Neural cell (in vitro differentiated cells): ENCODE measurements around the gene CPPED1.

ENCODE experiments used
- EP300 ChIP-seq: fragments of 450-650 bp; conservative IDR thresholded peaks from 2 replicates; pipeline ENCODE4 v1.6.1; 2014; ENCODE audit warnings: antibody characterized with exemption, mild to moderate bottlenecking, moderate library complexity; ENCODE audit not compliant: poor library complexity, severe bottlenecking
- EZH2 ChIP-seq: fragments of 200-600, 300-800 bp; shearing (Covaris generic), sonication (generic); IDR thresholded peaks from 2 replicates; pipeline ENCODE4 v1.6.1; 2014; ENCODE audit warnings: antibody characterized with exemption, low read length, borderline replicate concordance, mild to moderate bottlenecking; ENCODE audit not compliant: insufficient read depth, poor library complexity, severe bottlenecking
- MXI1 ChIP-seq: fragments of 450-650 bp; conservative IDR thresholded peaks from 2 replicates; pipeline ENCODE4 v1.6.1; 2014; ENCODE audit warnings: antibody characterized with exemption, mild to moderate bottlenecking; ENCODE audit not compliant: poor library complexity, severe bottlenecking
- POLR2AphosphoS5 ChIP-seq: IDR thresholded peaks from 2 replicates; pipeline ENCODE4 v1.6.1; 2012
- RAD21 ChIP-seq: fragments of 450-650 bp; conservative IDR thresholded peaks from 2 replicates; pipeline ENCODE4 v1.6.1; 2014; ENCODE audit warnings: antibody characterized with exemption, mild to moderate bottlenecking, moderate library complexity
- SMC3 ChIP-seq: fragments of 450-650 bp; conservative IDR thresholded peaks from 2 replicates; pipeline ENCODE4 v1.6.1; 2014; ENCODE audit warnings: antibody characterized with exemption, mild to moderate bottlenecking, moderate library complexity; ENCODE audit not compliant: poor library complexity
- TAF1 ChIP-seq: IDR thresholded peaks from 2 replicates; pipeline ENCODE4 v1.6.1; 2012; ENCODE audit warnings: low read depth
- TF ChIP-seq, protein P1 (sequence below): fragments of 450-650 bp; IDR thresholded peaks from 2 replicates; pipeline ENCODE4 v1.5.1; 2014; ENCODE audit warnings: antibody characterized with exemption, mild to moderate bottlenecking, moderate library complexity; ENCODE audit not compliant: poor library complexity, severe bottlenecking
- TF ChIP-seq, protein P2 (sequence below): IDR thresholded peaks from 2 replicates; pipeline ENCODE4 v1.6.1; 2012; ENCODE audit warnings: borderline replicate concordance

DNA sequence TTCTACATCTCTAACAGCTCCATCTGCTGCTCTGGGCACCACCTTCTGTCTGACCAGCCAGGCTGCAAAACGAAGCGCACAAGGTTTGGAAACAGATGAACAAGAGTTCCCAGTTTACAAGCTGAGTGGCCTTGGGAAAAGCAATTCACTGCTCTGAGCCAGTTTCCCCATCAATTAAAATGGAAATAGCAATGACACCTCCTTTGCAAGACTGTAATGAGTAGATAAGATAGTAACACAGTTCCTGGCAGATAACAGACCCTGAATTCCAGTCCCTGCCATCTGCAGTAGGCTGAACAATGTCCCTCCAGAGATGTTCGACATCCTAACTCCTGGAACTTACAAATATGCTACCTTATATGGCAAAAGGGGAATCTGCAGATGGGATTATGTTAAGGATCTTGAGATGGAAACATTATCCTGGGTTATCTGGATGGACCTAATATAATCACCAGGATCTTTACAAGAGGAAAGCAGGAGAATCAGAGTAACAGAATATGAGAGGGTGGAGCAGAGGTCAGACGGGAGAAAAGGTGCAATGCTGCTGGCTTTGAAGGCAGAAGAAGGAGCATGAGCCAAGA lies 27.9 kb downstream of the CPPED1 start:
- TF ChIP-seq SMC3 (no peak), TAF1 (no peak), EZH2 (no peak), MXI1 (no peak), EP300 (no peak), POLR2AphosphoS5 (no peak), RAD21 (no peak)
- TF ChIP-seq, protein P1, sequence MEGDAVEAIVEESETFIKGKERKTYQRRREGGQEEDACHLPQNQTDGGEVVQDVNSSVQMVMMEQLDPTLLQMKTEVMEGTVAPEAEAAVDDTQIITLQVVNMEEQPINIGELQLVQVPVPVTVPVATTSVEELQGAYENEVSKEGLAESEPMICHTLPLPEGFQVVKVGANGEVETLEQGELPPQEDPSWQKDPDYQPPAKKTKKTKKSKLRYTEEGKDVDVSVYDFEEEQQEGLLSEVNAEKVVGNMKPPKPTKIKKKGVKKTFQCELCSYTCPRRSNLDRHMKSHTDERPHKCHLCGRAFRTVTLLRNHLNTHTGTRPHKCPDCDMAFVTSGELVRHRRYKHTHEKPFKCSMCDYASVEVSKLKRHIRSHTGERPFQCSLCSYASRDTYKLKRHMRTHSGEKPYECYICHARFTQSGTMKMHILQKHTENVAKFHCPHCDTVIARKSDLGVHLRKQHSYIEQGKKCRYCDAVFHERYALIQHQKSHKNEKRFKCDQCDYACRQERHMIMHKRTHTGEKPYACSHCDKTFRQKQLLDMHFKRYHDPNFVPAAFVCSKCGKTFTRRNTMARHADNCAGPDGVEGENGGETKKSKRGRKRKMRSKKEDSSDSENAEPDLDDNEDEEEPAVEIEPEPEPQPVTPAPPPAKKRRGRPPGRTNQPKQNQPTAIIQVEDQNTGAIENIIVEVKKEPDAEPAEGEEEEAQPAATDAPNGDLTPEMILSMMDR, result no peak
- TF ChIP-seq, protein P2, sequence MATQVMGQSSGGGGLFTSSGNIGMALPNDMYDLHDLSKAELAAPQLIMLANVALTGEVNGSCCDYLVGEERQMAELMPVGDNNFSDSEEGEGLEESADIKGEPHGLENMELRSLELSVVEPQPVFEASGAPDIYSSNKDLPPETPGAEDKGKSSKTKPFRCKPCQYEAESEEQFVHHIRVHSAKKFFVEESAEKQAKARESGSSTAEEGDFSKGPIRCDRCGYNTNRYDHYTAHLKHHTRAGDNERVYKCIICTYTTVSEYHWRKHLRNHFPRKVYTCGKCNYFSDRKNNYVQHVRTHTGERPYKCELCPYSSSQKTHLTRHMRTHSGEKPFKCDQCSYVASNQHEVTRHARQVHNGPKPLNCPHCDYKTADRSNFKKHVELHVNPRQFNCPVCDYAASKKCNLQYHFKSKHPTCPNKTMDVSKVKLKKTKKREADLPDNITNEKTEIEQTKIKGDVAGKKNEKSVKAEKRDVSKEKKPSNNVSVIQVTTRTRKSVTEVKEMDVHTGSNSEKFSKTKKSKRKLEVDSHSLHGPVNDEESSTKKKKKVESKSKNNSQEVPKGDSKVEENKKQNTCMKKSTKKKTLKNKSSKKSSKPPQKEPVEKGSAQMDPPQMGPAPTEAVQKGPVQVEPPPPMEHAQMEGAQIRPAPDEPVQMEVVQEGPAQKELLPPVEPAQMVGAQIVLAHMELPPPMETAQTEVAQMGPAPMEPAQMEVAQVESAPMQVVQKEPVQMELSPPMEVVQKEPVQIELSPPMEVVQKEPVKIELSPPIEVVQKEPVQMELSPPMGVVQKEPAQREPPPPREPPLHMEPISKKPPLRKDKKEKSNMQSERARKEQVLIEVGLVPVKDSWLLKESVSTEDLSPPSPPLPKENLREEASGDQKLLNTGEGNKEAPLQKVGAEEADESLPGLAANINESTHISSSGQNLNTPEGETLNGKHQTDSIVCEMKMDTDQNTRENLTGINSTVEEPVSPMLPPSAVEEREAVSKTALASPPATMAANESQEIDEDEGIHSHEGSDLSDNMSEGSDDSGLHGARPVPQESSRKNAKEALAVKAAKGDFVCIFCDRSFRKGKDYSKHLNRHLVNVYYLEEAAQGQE, result no peak
